GM12801 (cell line): ENCODE data around the gene SIRT1.

ENCODE experiments used
- TF ChIP-seq, protein P1 (sequence below): IDR thresholded peaks from one replicate; pipeline ENCODE4 v1.5.1; 2011; ENCODE audit warnings: control low read depth; ENCODE audit not compliant: insufficient read length; ENCODE audit errors: extremely low read depth

Gene SIRT1

GRCh38 chr10:67884313-67884841 is at the start of gene SIRT1:
Gene SIRT1, plus strand, starts transcription at chr10:67884656. Its CDS starts 66 bp downstream, at chr10:67884722.
- TF ChIP-seq, protein P1, sequence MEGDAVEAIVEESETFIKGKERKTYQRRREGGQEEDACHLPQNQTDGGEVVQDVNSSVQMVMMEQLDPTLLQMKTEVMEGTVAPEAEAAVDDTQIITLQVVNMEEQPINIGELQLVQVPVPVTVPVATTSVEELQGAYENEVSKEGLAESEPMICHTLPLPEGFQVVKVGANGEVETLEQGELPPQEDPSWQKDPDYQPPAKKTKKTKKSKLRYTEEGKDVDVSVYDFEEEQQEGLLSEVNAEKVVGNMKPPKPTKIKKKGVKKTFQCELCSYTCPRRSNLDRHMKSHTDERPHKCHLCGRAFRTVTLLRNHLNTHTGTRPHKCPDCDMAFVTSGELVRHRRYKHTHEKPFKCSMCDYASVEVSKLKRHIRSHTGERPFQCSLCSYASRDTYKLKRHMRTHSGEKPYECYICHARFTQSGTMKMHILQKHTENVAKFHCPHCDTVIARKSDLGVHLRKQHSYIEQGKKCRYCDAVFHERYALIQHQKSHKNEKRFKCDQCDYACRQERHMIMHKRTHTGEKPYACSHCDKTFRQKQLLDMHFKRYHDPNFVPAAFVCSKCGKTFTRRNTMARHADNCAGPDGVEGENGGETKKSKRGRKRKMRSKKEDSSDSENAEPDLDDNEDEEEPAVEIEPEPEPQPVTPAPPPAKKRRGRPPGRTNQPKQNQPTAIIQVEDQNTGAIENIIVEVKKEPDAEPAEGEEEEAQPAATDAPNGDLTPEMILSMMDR: no peak

GRCh38 chr10:67836488-67836887 is 48.0 kb upstream of the SIRT1 start:
- TF ChIP-seq, protein P1: no peak

GRCh38 chr10:67836972-67837371 is 47.5 kb upstream of the SIRT1 start:
- TF ChIP-seq, protein P1: no peak

DNA sequence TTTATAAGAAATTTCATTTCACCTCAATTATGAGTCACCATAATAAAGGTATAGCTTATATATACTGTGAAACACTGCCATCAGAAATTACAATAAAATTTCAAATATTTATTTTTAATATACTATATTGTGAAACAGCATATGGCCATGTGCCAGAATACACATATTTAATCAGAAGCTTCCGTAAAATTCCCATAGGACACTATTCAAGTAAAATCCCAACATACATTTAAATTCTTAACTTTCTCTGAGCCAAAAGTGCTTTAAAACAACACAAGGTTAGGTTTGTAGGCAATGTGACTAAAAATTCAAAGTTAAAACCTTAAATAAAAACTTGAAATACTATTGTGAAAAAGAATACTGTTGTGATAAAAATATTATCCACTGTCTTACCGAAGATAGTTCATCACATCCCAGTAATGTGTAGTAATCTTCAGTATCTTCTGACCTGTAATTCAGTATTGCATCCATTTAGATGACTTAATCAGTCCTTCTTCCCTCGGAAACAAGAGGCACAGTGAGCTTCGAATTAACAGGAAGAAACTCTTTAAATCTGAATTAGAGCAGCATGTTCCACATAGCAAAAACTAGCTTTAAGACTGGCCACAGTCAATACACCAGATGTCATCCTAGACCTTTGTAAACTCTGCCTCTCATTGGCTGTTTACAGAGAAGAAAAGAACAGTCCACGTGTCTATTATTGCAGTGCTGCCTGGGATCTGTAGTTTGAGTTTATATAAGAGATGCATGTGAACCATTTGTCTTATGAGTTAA is 46.7 kb upstream of the SIRT1 start, which contains the start of gene DNAJC12:
Gene DNAJC12, minus strand, starts transcription at position 648 of the 774 bp plus-strand sequence. Its CDS starts 177 bp downstream, at position 471.
- TF ChIP-seq, protein P1: no peak

DNA sequence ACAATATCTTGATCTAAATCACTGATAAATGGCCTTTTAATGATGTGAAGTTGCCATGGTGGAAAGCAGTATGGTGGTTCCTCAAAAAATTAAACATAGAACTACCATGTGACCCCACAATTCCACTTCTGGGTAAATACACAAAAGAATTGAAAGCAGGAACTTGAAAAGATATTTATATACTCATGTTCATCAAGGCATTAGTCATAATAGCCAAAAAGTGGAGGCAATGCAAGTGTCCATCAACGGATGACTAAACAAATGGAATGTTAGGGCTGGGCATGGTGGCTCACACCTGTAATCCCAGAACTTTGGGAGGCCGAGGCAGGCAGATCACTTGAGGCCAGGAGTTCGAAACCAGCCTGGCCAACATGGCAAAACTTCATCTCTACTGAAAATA is 44.5 kb upstream of the SIRT1 start:
- TF ChIP-seq, protein P1: no peak

- TF ChIP-seq, protein P1: no peak
Observed at GRCh38 chr10:67841737-67842136, 42.7 kb upstream of the SIRT1 start.

DNA sequence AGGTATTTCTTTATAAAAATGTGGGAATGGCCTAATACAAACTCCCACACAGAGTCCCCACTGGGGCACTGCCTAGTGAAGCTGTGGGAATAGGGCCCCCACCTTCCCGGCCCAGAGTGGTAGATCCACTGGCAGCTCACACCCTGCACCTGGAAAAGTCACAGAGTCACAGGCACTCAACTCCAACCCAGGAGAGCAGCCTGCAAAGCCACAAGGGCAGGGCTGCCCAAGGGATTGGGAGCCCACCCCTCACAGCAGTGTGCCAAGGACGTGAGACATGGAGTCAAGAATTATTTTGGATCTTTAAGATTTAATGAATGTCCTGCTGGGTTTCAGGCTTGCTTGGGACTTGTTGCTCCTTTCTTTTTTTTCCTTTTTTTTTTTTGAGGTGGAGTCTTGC is 41.2 kb upstream of the SIRT1 start:
- TF ChIP-seq, protein P1: no peak
